ENCODE results near the gene HERPUD1. TPM values are rescaled to one million over a fixed set of nuclear protein-coding genes. Genes with fewer than 3 reads are reported as not detected.
A peak's percentile ranks its signal among the peaks of the same experiment; 100 is the strongest.

The HERPUD1 gene
- total and polyA plus RNA-seq, 2 of the 8 experiments (the other 6 are each of a cell fraction or from before 2014, with no cell fraction given) = 23.3 to 34.7 TPM

GRCh38 chr16:56931892-56932720 is at the start of gene HERPUD1 (continued):
- TF ChIP-seq PHF8 (conservative IDR thresholded peaks at IDR 0.05; ENCODE audit: low read depth, low read length) = peak; percentile 87
- no peak for TF ChIP-seq CBX5 (IDR thresholded peaks at IDR 0.05; ENCODE audit: low read depth, low read length)
- no peak for TF ChIP-seq SIX5 (IDR thresholded peaks at IDR 0.05; ENCODE audit: low read depth, low read length)
- TF ChIP-seq JUN (IDR thresholded peaks at IDR 0.05; ENCODE audit: low read depth, low read length) = no peak
- no peak for TF ChIP-seq BRCA1 (IDR thresholded peaks at IDR 0.05; ENCODE audit: low read depth, low read length)
- TF ChIP-seq GTF2F1 (IDR thresholded peaks at IDR 0.05; ENCODE audit: borderline replicate concordance, low read depth, low read length) = peak; percentile 99
- TF ChIP-seq MAX (IDR thresholded peaks at IDR 0.05) = peak; percentile 96
- TF ChIP-seq POLR2A (IDR thresholded peaks at IDR 0.05; ENCODE audit: control extremely low read depth in 1 of 2, low read depth in 2 of 2, low read length in 2 of 2) = peak; percentile 94 to 99
- no peak for TF ChIP-seq CHD1 (IDR thresholded peaks at IDR 0.05; ENCODE audit: low read depth, low read length)
- no peak for TF ChIP-seq CBX8 (IDR thresholded peaks at IDR 0.05; ENCODE audit: borderline replicate concordance, low read depth, low read length)
- peak; percentile 63; the same call in 1 of the 2 replicates for TF ChIP-seq EGR1 (IDR thresholded peaks at IDR 0.05; ENCODE audit: borderline replicate concordance, low read depth, low read length)
- TF ChIP-seq TAF1 (IDR thresholded peaks at IDR 0.05; ENCODE audit: low read depth, low read length) = peak; percentile 97
- peak; percentile 91 for TF ChIP-seq SP1 (IDR thresholded peaks at IDR 0.05; ENCODE audit: low read depth, low read length)
